ENCODE measurements around the gene TMEM273.

Gene TMEM273

GRCh38 chr10:49164559-49165188 is 23.5 kb downstream of the TMEM273 start:
- DNase-seq (ENCODE audit: low read depth in 2 of 2) = peak; percentile 15 to 17

- DNase-seq (ENCODE audit: low read depth in 2 of 2) = no peak
These were observed 24.4 kb downstream of the TMEM273 start for GRCh38 chr10:49163741-49164140.

- no peak for DNase-seq (ENCODE audit: low read depth in 2 of 2)
These were observed 25.4 kb downstream of the TMEM273 start for GRCh38 chr10:49162761-49163310.

DNA sequence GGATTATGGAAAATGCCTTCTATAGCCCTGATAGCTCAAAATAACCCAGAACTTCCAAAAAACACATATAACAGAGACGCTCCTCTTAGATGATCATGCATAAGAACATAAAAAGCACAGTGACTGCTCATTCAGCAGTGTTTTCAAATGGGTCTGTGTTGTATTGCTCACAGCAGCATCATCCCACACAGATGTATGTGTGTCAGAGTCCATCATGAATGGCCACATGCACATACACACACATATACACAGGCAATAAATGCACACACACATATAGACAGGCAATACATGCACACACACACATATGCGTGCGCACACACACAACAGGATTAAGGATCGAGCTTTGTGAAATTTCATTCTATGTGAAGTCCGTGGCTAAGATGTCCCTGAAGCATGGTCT is 26.1 kb downstream of the TMEM273 start:
- no peak for DNase-seq (ENCODE audit: low read depth in 2 of 2)

GRCh38 chr10:49161411-49161997 is 26.7 kb downstream of the TMEM273 start:
- no peak for DNase-seq (ENCODE audit: low read depth in 2 of 2)

GRCh38 chr10:49160814-49161213 is 27.4 kb downstream of the TMEM273 start:
- no peak for DNase-seq (ENCODE audit: low read depth in 2 of 2)

DNA sequence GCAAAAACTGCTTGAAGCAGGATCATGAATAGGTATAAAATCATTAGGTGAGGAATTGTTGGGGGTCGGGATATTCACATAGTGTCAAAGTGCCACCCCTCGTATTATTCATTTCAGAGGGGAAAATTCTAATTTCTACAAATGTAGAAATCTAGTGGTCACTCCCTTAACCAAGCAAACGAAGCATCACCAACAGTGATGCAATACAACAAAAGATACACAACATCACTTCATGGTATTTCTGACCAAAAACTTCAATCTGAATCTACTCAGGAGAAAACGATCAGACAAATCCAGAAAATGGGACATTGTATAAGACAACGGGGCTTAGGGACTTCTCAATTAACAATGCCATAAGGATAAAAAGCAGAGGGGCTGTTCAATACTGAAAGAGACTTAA is 28.1 kb downstream of the TMEM273 start:
- no peak for DNase-seq (ENCODE audit: low read depth in 2 of 2)

DNA sequence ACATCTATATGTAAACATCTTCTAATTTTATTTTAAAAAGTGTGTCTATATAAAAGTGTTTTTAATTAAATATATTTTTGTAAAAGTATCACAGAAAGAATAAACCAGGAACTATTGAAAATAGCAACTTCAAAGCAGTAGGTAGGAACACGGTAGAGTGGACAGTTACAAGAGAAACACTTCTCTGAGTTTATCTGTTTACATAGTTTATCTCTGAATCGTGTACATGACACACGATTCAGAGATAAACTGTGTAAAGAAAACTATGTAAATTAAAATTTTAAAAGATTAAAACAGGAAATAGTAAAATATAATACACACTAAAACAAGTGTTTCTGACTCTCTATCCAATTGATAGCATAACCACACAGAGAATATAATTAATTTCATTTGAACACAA is 29.3 kb downstream of the TMEM273 start:
- DNase-seq (ENCODE audit: low read depth in 2 of 2) = no peak

- DNase-seq (ENCODE audit: low read depth in 2 of 2) = no peak
These were observed 29.8 kb downstream of the TMEM273 start for GRCh38 chr10:49158404-49158803.

GRCh38 chr10:49157229-49157628 is 31.0 kb downstream of the TMEM273 start:
- no peak for DNase-seq (ENCODE audit: low read depth in 2 of 2)

DNA sequence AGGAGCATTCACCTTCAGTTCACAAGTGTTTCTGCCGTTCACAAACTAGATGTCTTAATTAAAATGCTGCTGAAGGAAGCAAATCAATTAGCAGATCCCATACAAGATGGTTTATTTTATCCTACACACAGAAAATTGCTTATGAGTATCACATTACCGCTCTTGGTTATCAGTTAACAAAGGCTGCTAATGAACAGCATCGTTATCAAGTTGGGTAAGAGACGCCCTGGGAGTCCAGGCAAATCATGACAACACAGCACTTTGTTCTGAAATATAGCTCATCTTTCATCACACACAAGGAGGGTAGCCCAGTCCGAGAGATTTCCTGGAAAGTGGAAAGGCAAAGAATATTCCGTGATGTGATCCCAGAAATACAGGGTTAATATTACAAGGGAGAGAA is 33.5 kb downstream of the TMEM273 start:
- DNase-seq (ENCODE audit: low read depth in 2 of 2) = no peak

DNA sequence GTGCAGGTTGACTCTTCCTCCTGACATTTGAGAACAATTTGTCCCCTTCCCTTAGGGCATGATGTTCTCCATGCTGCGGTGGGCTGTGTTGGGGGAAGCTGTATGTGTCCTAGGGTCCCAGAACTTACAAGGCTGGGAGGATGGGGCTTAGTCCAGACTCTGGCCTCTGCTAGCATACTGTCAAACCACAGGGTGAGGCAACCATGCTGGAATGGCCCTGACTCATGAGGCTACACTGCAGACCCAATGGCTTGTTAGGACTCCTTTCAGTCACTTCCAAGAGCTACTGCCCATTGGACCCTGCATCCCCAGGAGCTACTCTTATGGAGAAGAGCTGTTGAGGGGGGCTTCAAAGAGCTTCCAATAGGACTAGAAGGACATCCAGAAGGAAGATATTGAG is 34.2 kb downstream of the TMEM273 start:
- DNase-seq (ENCODE audit: low read depth in 2 of 2) = no peak

GRCh38 chr10:49153115-49153514 is 35.1 kb downstream of the TMEM273 start:
- DNase-seq (ENCODE audit: low read depth in 2 of 2) = no peak

DNA sequence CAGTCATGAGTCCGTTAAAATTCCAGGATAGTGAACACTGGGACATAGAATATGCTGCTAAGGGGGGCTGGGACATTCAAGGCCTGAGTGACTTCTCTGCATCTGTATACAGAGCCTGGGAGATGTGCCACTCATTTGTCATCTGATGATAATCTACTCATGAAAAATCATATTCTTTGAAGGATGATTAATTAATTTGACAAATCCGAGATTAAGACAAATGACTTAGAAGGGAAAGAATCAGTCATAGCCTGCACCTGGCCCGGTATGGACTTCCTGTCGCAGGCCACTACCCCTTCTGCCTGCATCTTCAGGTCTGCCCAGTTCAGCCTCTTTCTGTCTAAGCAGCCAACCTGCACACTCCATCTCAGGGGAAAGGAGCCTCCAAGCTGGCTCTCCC is 35.5 kb downstream of the TMEM273 start:
- DNase-seq (ENCODE audit: low read depth in 2 of 2) = no peak

DNA sequence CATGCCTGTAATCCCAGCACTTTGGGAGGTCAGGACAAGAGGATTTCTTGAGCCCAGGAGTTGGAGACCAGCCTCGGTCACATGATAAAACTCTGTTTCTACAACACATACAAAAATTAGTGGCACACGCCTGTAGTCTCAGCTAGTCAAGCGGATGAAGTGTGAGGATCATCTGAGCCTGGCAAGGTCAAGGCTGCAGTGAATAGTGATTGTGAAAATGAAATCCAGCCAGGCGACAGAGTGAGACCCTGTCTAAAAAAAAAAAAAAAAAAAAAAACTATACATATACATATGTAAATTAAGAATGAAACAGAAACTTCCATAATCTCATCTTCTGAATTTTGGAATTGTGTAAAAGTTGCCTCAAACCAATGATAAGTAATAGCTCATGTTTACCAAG is 36.2 kb downstream of the TMEM273 start:
- DNase-seq (ENCODE audit: low read depth in 2 of 2) = no peak

- no peak for DNase-seq (ENCODE audit: low read depth in 2 of 2)
These were observed 36.7 kb downstream of the TMEM273 start for GRCh38 chr10:49151481-49151880.

- no peak for DNase-seq (ENCODE audit: low read depth in 2 of 2)
These were observed 37.2 kb downstream of the TMEM273 start for GRCh38 chr10:49151025-49151445.

DNA sequence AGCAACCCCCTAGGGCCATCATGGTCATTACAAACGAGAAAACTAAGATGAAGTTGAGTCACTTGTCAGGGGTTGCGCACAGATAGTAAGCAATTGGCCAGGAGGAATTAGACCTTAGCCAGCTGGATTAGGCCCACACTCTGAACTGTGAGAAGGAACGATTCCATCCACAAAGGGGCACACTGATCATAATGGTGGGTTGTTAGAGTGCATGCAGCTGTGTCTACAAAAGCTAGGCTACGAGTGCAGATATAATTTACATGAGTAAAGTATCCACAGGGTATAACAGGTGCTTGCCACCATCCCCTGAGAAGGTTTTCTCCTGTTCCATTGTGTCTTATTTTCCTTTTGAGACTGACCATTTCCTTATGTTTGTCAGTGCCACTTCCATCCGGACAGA is 37.8 kb downstream of the TMEM273 start:
- no peak for DNase-seq (ENCODE audit: low read depth in 2 of 2)

GRCh38 chr10:49149881-49150280 is 38.3 kb downstream of the TMEM273 start:
- no peak for DNase-seq (ENCODE audit: low read depth in 2 of 2)

- no peak for DNase-seq (ENCODE audit: low read depth in 2 of 2)
These were observed 44.0 kb downstream of the TMEM273 start for GRCh38 chr10:49144058-49144720.

GRCh38 chr10:49143249-49143648 is 44.9 kb downstream of the TMEM273 start:
- no peak for DNase-seq (ENCODE audit: low read depth in 2 of 2)

- DNase-seq (ENCODE audit: low read depth in 2 of 2) = no peak
These were observed 46.5 kb downstream of the TMEM273 start for GRCh38 chr10:49141541-49142332.

All from activated CD4-positive, alpha-beta T cell treated with anti-CD3 and anti-CD28 coated beads for 24 hours (primary cell).